ENCODE data around the gene TMEM151A.
"Not testable (repeated sequence)": the region's sequence is repeated elsewhere in the genome, so short reads cannot be mapped to it uniquely, and the experiment has no call there.

Gene TMEM151A

DNA sequence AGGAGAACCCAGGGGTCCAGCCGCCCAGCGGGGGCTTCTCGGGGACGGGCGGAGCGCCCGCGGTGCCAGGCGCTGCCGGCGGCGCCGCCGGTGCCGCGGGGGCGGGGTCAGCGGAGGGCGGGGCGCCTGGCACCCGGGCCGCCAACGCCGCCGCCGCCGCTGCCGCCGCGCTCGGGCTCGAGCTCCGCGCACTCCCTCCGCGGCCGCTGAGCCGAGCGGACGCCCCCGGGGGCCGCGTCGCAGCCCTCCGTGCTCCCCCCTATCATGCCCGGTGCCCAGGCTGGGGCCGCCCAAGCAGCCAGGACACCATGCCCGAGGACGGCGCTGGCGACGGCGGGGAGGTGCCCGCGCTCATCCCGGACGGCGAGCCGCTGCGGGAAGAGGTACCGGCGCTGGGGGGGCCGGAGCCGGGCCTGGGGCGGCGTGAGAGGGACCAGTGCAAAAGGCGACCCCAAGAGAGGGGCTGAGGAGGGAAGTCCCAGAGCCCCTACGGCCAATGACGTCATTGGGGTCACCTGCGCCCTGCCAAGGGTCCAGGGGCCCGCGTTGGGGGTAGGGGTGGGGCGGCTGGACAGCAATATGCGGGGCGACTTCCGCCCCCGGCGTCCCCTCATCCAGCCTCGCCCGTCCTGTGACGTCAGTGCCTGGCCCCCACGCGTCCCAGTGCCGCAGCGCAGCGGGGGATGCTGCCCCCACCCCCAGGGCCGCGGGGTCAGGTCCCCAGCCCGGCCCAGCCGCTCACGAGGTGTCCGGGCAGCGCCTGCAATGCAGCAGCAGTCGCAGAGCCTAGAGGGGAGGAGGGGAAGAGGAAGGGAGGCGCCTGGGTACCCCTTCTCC lies at the start of gene TMEM151A:
TSS of gene TMEM151A (plus strand) at position 189 of the 837 bp plus-strand sequence. CDS start at position 309, 120 bp downstream.
- DNase-seq (ENCODE audit: low read depth in 2 of 2), result no peak

GRCh38 chr11:66242095-66242765 lies 49.5 kb upstream of the TMEM151A start:
- DNase-seq (ENCODE audit: low read depth in 2 of 2), result no peak

DNA sequence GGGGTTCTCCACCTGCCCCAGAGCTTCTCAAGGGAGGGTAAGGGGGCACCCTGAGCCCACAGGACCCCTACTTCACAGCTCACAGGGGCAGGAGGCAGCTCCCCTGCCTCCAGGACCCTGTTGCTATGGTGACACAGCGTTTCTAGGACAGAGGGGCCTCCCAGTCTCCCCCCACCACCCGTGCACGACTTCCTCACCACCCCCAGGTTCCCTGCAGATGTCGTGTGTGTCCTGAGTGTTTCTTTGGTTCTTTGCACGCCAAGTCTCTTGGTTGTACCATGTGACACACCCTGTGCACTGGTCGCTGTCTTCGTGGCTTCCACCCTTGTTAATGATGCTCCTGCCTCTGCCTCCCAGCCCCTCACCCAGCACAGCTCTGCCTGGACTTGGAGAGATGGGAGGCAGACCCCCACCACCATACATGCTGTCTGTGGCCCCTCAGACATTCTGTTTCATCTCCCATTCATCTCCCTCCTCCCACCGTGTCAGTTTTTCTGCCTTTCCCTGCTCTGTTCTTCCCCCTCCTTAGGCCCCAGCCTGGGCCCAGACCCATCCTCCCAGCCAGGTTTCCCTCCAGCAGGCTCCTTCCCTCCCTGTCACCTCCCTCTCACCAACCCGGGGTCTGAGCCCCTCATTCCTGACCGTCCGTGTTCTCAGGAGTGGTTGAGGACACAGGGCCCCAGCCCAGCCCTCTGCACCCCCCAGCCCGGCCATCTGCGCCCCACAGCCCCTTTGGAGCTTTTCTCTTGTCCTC lies 47.7 kb upstream of the TMEM151A start:
- DNase-seq (ENCODE audit: low read depth in 2 of 2), result no peak

DNA sequence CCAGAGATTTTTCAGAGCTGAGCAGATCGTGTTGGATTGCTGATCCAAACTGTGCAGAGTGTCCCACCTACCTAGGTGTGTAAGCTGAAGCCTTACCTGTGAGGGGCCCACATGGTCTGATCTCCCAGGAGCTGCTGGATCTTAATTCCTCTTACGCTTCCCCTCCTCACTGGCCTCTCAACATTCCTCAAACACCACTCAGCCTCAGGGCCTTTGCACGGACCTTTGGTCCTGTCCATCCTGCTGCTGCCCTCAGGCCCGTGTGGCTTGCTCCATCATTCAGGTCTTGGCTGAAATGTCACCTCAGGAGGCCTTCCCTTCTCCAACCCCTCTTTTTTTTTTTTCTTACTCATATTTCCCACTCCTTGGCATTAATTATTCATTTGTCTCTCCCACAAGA lies 44.4 kb upstream of the TMEM151A start:
- no peak for DNase-seq (ENCODE audit: low read depth in 2 of 2)

GRCh38 chr11:66247801-66248200 lies 43.9 kb upstream of the TMEM151A start:
- DNase-seq (ENCODE audit: low read depth in 2 of 2), result no peak

- DNase-seq (ENCODE audit: low read depth in 2 of 2), result no peak
Measured at GRCh38 chr11:66248903-66249302, 42.8 kb upstream of the TMEM151A start.

- DNase-seq (ENCODE audit: low read depth in 2 of 2), result no peak
Measured at GRCh38 chr11:66251809-66252208, 39.9 kb upstream of the TMEM151A start.

DNA sequence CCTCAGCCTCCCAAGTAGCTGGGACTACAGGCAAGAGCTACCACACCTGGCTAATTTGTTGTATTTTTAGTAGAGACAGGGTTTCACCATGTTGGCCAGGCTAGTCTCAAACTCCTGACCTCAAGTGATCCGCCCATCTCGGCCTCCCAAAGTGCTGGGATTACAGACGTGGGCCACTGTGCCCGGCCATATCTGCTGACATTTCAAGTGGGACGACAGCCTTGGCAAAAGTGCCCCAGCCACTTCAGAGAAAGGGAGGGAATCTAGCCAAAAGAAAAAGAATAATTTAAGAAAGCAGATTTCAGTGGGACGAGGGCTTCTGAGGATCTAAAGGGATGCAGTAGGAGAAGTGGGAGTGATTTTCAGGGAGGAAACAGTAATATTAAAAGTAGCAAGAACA lies 38.6 kb upstream of the TMEM151A start:
- not testable (repeated sequence) for DNase-seq (ENCODE audit: low read depth in 2 of 2)

GRCh38 chr11:66258473-66258893 lies 33.2 kb upstream of the TMEM151A start:
- DNase-seq (ENCODE audit: low read depth in 2 of 2), result no peak

DNA sequence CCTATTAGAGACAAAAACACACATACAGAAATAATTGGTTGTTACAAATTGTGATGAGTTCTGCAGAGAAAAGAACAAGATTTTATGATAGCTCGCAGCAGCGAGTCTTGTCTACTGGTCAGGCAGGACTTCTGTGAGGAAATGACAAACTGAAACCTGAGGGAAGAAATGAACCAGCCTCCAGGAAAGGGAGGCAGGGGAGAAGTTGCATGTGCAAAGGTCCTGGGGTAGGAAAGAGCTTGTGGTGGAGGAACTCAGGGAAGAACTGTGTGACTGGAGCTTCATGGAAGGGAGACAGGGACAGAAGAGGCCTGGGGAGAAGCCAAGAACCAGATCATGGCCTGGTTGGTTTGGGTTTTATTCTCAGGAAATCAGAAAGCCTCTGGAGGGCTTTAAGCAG lies 32.5 kb upstream of the TMEM151A start:
- no peak for DNase-seq (ENCODE audit: low read depth in 2 of 2)

GRCh38 chr11:66259956-66260355 lies 31.7 kb upstream of the TMEM151A start:
- no peak for DNase-seq (ENCODE audit: low read depth in 2 of 2)

DNA sequence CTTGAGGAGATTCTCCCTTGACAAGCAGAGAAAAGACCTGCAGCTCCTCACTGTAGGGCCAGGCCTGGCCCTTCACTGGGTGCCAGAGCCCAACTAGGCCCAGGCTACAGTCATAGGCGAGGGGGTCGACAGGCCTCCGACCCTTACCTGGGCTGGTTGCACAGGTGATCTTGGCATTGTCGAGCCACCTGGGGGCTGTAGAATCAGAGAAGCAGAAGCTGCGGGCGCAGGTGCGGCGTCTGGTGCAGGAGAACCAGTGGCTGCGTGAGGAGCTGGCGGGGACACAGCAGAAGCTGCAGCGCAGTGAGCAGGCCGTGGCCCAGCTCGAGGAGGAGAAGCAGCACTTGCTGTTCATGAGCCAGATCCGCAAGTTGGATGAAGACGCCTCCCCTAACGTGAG lies 30.1 kb upstream of the TMEM151A start:
- no peak for DNase-seq (ENCODE audit: low read depth in 2 of 2)

GRCh38 chr11:66262191-66262590 lies 29.5 kb upstream of the TMEM151A start:
- no peak for DNase-seq (ENCODE audit: low read depth in 2 of 2)

DNA sequence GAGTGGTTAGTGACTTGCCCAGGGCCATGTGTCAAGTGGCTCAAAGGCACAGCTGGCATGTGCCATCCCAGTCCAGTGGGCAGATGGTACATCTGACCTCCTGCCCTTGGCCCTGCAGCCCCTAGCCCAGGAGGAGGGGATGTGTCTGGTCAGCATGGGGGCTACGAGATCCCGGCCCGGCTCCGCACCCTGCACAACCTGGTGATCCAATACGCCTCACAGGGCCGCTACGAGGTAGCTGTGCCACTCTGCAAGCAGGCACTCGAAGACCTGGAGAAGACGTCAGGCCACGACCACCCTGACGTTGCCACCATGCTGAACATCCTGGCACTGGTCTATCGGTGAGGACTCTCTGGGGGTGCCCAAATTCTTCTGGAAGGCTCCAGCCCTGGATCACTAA lies 29.0 kb upstream of the TMEM151A start:
- no peak for DNase-seq (ENCODE audit: low read depth in 2 of 2)

GRCh38 chr11:66263231-66263630 lies 28.5 kb upstream of the TMEM151A start:
- DNase-seq (ENCODE audit: low read depth in 2 of 2), result no peak

DNA sequence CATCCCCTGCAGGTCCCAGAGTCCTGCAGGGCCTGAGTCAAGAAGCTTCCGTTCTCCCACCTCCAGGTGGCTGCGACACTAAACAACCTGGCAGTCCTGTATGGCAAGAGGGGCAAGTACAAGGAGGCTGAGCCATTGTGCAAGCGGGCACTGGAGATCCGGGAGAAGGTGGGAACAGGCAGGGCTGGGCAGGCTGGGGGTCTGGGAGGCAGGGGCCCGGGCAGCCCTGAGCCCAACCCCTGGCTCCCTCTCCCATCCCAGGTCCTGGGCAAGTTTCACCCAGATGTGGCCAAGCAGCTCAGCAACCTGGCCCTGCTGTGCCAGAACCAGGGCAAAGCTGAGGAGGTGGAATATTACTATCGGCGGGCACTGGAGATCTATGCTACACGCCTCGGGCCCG lies 27.9 kb upstream of the TMEM151A start:
- DNase-seq (ENCODE audit: low read depth in 2 of 2), result no peak

GRCh38 chr11:66264383-66264782 lies 27.3 kb upstream of the TMEM151A start:
- DNase-seq (ENCODE audit: low read depth in 2 of 2), result no peak

- DNase-seq (ENCODE audit: low read depth in 2 of 2), result no peak
Measured at GRCh38 chr11:66264914-66265313, 26.8 kb upstream of the TMEM151A start.

GRCh38 chr11:66265531-66266377 lies 25.9 kb upstream of the TMEM151A start:
- DNase-seq (ENCODE audit: low read depth in 2 of 2), result no peak

DNA sequence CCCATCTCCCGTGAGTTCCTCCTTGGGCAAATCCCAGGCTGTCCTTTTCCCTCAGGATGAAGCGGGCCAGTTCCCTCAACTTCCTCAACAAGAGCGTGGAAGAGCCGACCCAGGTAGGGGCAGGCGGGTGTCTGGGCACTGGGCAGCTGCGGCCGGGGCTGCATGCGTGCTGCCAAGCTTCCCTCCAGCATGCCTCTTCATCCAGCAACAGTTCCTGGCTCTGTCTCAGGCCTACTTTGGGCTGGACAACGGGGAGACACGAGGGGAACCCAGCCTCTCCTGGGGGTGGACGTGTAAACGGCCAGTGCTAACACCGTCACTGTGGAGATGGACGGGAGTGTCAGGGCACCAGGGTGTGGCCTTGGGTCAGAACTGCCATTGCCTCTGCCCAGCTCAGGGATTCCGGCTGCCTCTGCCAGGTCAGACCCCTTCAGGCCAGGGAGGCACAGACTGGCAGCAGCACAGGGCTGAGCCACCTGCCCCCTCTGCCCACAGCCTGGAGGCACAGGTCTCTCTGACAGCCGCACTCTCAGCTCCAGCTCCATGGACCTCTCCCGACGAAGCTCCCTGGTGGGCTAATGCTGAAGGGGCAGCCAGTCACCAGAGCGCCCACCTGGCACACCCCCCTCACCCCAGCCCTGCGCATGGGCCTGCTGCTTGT lies 25.2 kb upstream of the TMEM151A start:
- DNase-seq (ENCODE audit: low read depth in 2 of 2), result no peak

DNA sequence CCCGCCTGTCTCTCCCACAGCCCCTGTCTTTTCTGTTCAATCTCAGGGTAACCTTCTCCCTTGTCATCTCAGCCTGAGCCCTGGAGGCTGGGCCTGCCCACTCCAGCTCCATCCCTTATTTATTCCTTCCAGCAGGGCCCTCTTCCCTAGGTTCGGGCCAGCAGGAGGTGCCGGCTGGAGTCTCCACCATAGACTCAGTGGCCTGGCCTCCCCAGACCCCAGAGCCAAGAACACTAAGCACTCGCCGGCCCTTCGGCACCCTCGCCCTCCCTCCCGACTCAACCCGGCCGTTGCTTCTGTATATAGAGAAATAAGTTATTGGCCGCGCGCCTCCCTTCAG lies 24.7 kb upstream of the TMEM151A start:
- DNase-seq (ENCODE audit: low read depth in 2 of 2), result no peak
